Natural killer cell treated with Interleukin-12 subunit alpha and Interleukin-12 subunit beta and Interleukin-15 and Interleukin-18, amount 100 ng/mL, for 72 hours (primary cell): ENCODE results near the gene ALG1. TPM values are rescaled to one million over a fixed set of nuclear protein-coding genes. Genes with fewer than 3 reads are reported as not detected.

ENCODE experiments used
- ATAC-seq, 2 donors: fragments of 150-1000 bp; cut with Tn5 transposase in 1 of 2; sonication (Bioruptor Pico), chemical (Tn5 transposase) in 1 of 2; 2 replicates each; pipeline ENCODE4 v1.10.0; 2021
- DNase-seq: peaks from one replicate; pipeline ENCODE4 v3.0.0; 2022; ENCODE audit warnings: low spot score
- H3K27ac Mint-ChIP-seq, 2 donors: 1 replicate in 1 of 2; 2 replicates in 1 of 2; pipeline ENCODE4 v1.8.0; 2022; ENCODE audit warnings: mixed read lengths in 2 of 2, mild to moderate bottlenecking in 1 of 2, moderate library complexity in 1 of 2
- H3K27me3 Mint-ChIP-seq, 2 donors: 1 replicate in 1 of 2; 2 replicates in 1 of 2; pipeline ENCODE4 v1.8.0; 2022; ENCODE audit warnings: mixed read lengths in 2 of 2
- H3K36me3 Mint-ChIP-seq: one replicate; pipeline ENCODE4 v1.8.0; 2022; ENCODE audit warnings: mixed read lengths
- H3K4me1 Mint-ChIP-seq, 2 donors: 1 replicate in 1 of 2; 2 replicates in 1 of 2; pipeline ENCODE4 v1.8.0; 2022; ENCODE audit warnings: low read depth in 2 of 2, mixed read lengths in 2 of 2, mild to moderate bottlenecking in 1 of 2
- H3K4me3 Mint-ChIP-seq: one replicate; pipeline ENCODE4 v1.8.0; 2022; ENCODE audit warnings: mixed read lengths
- H3K9me3 Mint-ChIP-seq: 2 replicates; pipeline ENCODE4 v1.8.0; 2022; ENCODE audit warnings: mixed read lengths
- total RNA-seq, 2 donors: library from RNA; stranded (reverse); gene quantifications; one replicate each; pipeline ENCODE4 v1.2.3, GENCODE V29; 2022

Gene ALG1
- total RNA-seq, 2 donors from 2014 or later = 24.3 to 37.3 TPM

GRCh38 chr16:5059386-5060072 is 12.1 kb upstream of the ALG1 start:
- DNase-seq (no peak), ATAC-seq (no peak)
- no peaks in the 10 kb centered on the region for H3K9me3 Mint-ChIP-seq
- no peaks in the 10 kb centered on the region for H3K4me1 Mint-ChIP-seq
- H3K27me3 Mint-ChIP-seq = peaks cover 0 to 11% of the 10 kb centered on the region in 2 donors
- no peaks in the 10 kb centered on the region for H3K36me3 Mint-ChIP-seq
- H3K4me3 Mint-ChIP-seq = no peak overlapping the region
- H3K27ac Mint-ChIP-seq = no peak overlapping the region

GRCh38 chr16:5060073-5060641 is 11.5 kb upstream of the ALG1 start:
- Mint-ChIP-seq H3K27ac (no peak overlapping the region), H3K27me3 (peaks cover 0 to 11% of the 10 kb centered on the region in 2 donors)

GRCh38 chr16:5062051-5062450 is 9.6 kb upstream of the ALG1 start:
- DNase-seq = no peak
- H3K27me3 Mint-ChIP-seq = peaks cover 0 to 9% of the 10 kb centered on the region in 2 donors
- peak in 1 of 2 donors; percentile 17 for ATAC-seq
- H3K4me3 Mint-ChIP-seq = no peak overlapping the region
- no peaks in the 10 kb centered on the region for H3K9me3 Mint-ChIP-seq
- H3K27ac Mint-ChIP-seq = no peak overlapping the region
- no peaks in the 10 kb centered on the region for H3K36me3 Mint-ChIP-seq
- no peaks in the 10 kb centered on the region for H3K4me1 Mint-ChIP-seq

More at GRCh38 chr16:5060073-5060641, 11.5 kb upstream of the ALG1 start:
- Mint-ChIP-seq H3K4me1 (no peaks in the 10 kb centered on the region), H3K9me3 (no peaks in the 10 kb centered on the region), H3K36me3 (no peaks in the 10 kb centered on the region), H3K4me3 (no peak overlapping the region)
- ATAC-seq (no peak), DNase-seq (no peak)

GRCh38 chr16:5062790-5063765 is 8.6 kb upstream of the ALG1 start:
- Mint-ChIP-seq H3K27ac (no peak overlapping the region), H3K36me3 (no peaks in the 10 kb centered on the region), H3K4me3 (no peak overlapping the region), H3K9me3 (no peaks in the 10 kb centered on the region), H3K4me1 (no peaks in the 10 kb centered on the region), H3K27me3 (peaks cover 0 to 7% of the 10 kb centered on the region in 2 donors)
- ATAC-seq (no peak), DNase-seq (no peak)

- no peak overlapping the region for H3K27ac Mint-ChIP-seq
- H3K9me3 Mint-ChIP-seq = no peaks in the 10 kb centered on the region
- no peak for ATAC-seq
Measured at GRCh38 chr16:5064915-5065314, 6.7 kb upstream of the ALG1 start.

GRCh38 chr16:5065326-5065725 is 6.3 kb upstream of the ALG1 start:
- no peak for ATAC-seq
- no peaks in the 10 kb centered on the region for H3K9me3 Mint-ChIP-seq
- H3K27me3 Mint-ChIP-seq = peaks cover 0 to 7% of the 10 kb centered on the region in 2 donors
- no peak for DNase-seq
- no peaks in the 10 kb centered on the region for H3K36me3 Mint-ChIP-seq
- no peak overlapping the region for H3K27ac Mint-ChIP-seq
- H3K4me3 Mint-ChIP-seq = no peak overlapping the region
- no peaks in the 10 kb centered on the region for H3K4me1 Mint-ChIP-seq

More at GRCh38 chr16:5064915-5065314, 6.7 kb upstream of the ALG1 start:
- Mint-ChIP-seq H3K4me1 (no peaks in the 10 kb centered on the region), H3K4me3 (no peak overlapping the region), H3K36me3 (no peaks in the 10 kb centered on the region), H3K27me3 (peaks cover 0 to 7% of the 10 kb centered on the region in 2 donors)
- no peak for DNase-seq

- peaks cover 0 to under 1% of the 10 kb centered on the region in 2 donors for H3K4me1 Mint-ChIP-seq
- H3K4me3 Mint-ChIP-seq = no peak within 1 kb of the TSS
- H3K27me3 Mint-ChIP-seq = peaks cover 0 to 7% of the 10 kb centered on the region in 2 donors
- H3K9me3 Mint-ChIP-seq = no peaks in the 10 kb centered on the region
- DNase-seq (no peak), ATAC-seq (no peak)
- H3K27ac Mint-ChIP-seq = no peak within 1 kb of the TSS
- H3K36me3 Mint-ChIP-seq = no peaks in the 10 kb centered on the region
Measured at GRCh38 chr16:5065813-5066212, 5.8 kb upstream of the ALG1 start, which contains the start of gene C16orf89. C16orf89 (minus strand) TSS chr16:5065956; CDS start chr16:5065908, 48 bp downstream.

GRCh38 chr16:5066511-5066910 is 5.1 kb upstream of the ALG1 start:
- Mint-ChIP-seq H3K36me3 (no peaks in the 10 kb centered on the region), H3K4me1 (peaks cover 6 to 7% of the 10 kb centered on the region in 2 donors)

GRCh38 chr16:5069048-5069447 is 2.6 kb upstream of the ALG1 start:
- no peak overlapping the region for H3K27ac Mint-ChIP-seq
- H3K4me1 Mint-ChIP-seq = peaks cover 21 to 23% of the 10 kb centered on the region in 2 donors
- H3K9me3 Mint-ChIP-seq = no peaks in the 10 kb centered on the region
- H3K27me3 Mint-ChIP-seq = no peaks in the 10 kb centered on the region
- DNase-seq = no peak
- no peaks in the 10 kb centered on the region for H3K36me3 Mint-ChIP-seq
- no peak overlapping the region for H3K4me3 Mint-ChIP-seq
- ATAC-seq = no peak

More at GRCh38 chr16:5066511-5066910, 5.1 kb upstream of the ALG1 start:
- Mint-ChIP-seq H3K27ac (no peak overlapping the region), H3K4me3 (no peak overlapping the region), H3K9me3 (no peaks in the 10 kb centered on the region), H3K27me3 (peaks cover 0 to 7% of the 10 kb centered on the region in 2 donors)
- no peak for ATAC-seq
- DNase-seq = no peak

- H3K9me3 Mint-ChIP-seq = no peaks in the 10 kb centered on the region
- ATAC-seq = no peak
Measured at GRCh38 chr16:5069854-5070253, 1.8 kb upstream of the ALG1 start.

GRCh38 chr16:5070431-5071186 is 1.0 kb upstream of the ALG1 start:
- no peak for DNase-seq
- Mint-ChIP-seq H3K36me3 (peaks cover 5% of the 10 kb centered on the region), H3K9me3 (no peaks in the 10 kb centered on the region), H3K4me1 (peaks cover 23 to 24% of the 10 kb centered on the region in 2 donors), H3K4me3 (peak overlapping the region; percentile 91), H3K27me3 (no peaks in the 10 kb centered on the region), H3K27ac (peak overlapping the region; percentile 99)
- ATAC-seq = no peak

More at GRCh38 chr16:5069854-5070253, 1.8 kb upstream of the ALG1 start:
- H3K27ac Mint-ChIP-seq = peak overlapping the region; percentile 99
- H3K4me3 Mint-ChIP-seq = no peak overlapping the region
- H3K36me3 Mint-ChIP-seq = no peaks in the 10 kb centered on the region
- DNase-seq = no peak
- H3K27me3 Mint-ChIP-seq = no peaks in the 10 kb centered on the region
- H3K4me1 Mint-ChIP-seq = peaks cover 21 to 23% of the 10 kb centered on the region in 2 donors

- H3K36me3 Mint-ChIP-seq = peaks cover 5% of the 10 kb centered on the region
- DNase-seq = no peak
- H3K4me1 Mint-ChIP-seq = peaks cover 23 to 26% of the 10 kb centered on the region in 2 donors
- no peaks in the 10 kb centered on the region for H3K27me3 Mint-ChIP-seq
- H3K9me3 Mint-ChIP-seq = no peaks in the 10 kb centered on the region
- peak overlapping the region; percentile 99 for H3K27ac Mint-ChIP-seq
- ATAC-seq = no peak
- peak overlapping the region; percentile 91 for H3K4me3 Mint-ChIP-seq
Measured at GRCh38 chr16:5071341-5071680, 332 bp upstream of the ALG1 start.
